Pancreas (tissue), 10 donors: ENCODE results near the gene GHITM. TPM values are rescaled to one million over a fixed set of nuclear protein-coding genes. Genes with fewer than 3 reads are reported as not detected.

ENCODE experiments used
- ATAC-seq, 4 donors: fragments of 200-7000 bp; cut with Tn5 transposase; one replicate each; pipeline versions ENCODE4 v1.8.0 to v1.9.1; 2020; ENCODE audit warnings: mild to moderate bottlenecking in 4 of 4, moderate library complexity in 4 of 4
- DNase-seq, 6 donors: peaks; one replicate each; pipeline ENCODE4 v3.0.0-alpha.2; 2020
- FAIRE-seq: peaks from 2 replicates; lab custom pipeline; 2012; peaks lifted over from hg19 to GRCh38; lab: Jason Lieb, UNC
- H3K27ac ChIP-seq, 4 donors: fragments of 200-600 bp; sonication (generic); 1 replicate in 3 of 4; 2 replicates in 1 of 4; pipeline versions ENCODE4 v1.5.0 to v1.8.0; 2020
- H3K27me3 ChIP-seq, 4 donors: fragments of 200-600 bp; one replicate each; pipeline ENCODE4 v1.8.0; 2021
- H3K36me3 ChIP-seq, 3 donors: fragments of 200-600 bp; sonication (generic) in 1 of 3; one replicate each; pipeline versions ENCODE4 v1.5.0 to v1.8.0; 2020 to 2021
- H3K4me1 ChIP-seq, 3 donors: fragments of 200-600 bp; one replicate each; pipeline ENCODE4 v1.8.0; 2021
- H3K4me3 ChIP-seq, 4 donors: fragments of 200-600 bp; sonication (generic) in 2 of 4; one replicate each; pipeline versions ENCODE4 v1.5.0 to v1.8.0; 2020 to 2021
- H3K9me3 ChIP-seq, 4 donors: fragments of 200-600 bp; one replicate each; pipeline ENCODE4 v1.8.0; 2021
- CTCF ChIP-seq, 4 donors: fragments of 200-600 bp; sonication (generic) in 3 of 4; IDR thresholded peaks; one replicate each; pipeline versions ENCODE4 v1.5.0 to v1.8.0; 2021; ENCODE audit warnings: antibody characterized with exemption in 4 of 4
- WGBS, 2 donors: extraction: QIAGEN DNeasy Blood & Tissue Kit; methylation state at CpG; one replicate each; pipeline ENCODE4 v1.1.7; 2013; 5-methylcytosine and 5-hydroxymethylcytosine counted together
- intact Hi-C, 3 donors: fragments of 100-400 bp; cut with DNase I; formaldehyde crosslinking; loops; one replicate each; pipeline versions ENCODE4 v1.11.1 to v1.14.2; 2022
- polyA plus RNA-seq, 2 donors: library from polyadenylated mRNA; stranded (reverse); fragments of 200-250 nt; gene quantifications; one replicate each; pipeline ENCODE4 v1.2.3, GENCODE V29; 2013
- total RNA-seq, 6 donors: library from RNA; stranded (reverse); fragmentation: NEBNext Ultra II Directional in 4 of 6; extraction: Animal tissue kit (Norgen Biotek cat#: 25700) in 4 of 6; gene quantifications; one replicate each; pipeline versions ENCODE4 v1.2.1 to v1.2.4, GENCODE V29; 2021 to 2023
- donor health status: healthy with polysubstance abuse.
- donor health status: DM: no; HTN: no; CAD: no; lungs with moderate emphysema.
- donor health status: DM: no; HTN: no; CAD: no.
- donor health status: control.
- donor health status: control.
- donor health status: Bipolar disorder and iron deficiency.
- donor health status: DM: yes; HTN: yes; CAD: no.
- donor health status: DM: no; HTN: no; CAD: no.
- donor health status: DM: no; HTN: no; CAD: no.
- donor health status: DM: yes; HTN: yes; CAD: no.

GHITM gene
- total and polyA plus RNA-seq, 8 donors, result 31.1 to 68.5 (median 49.5) TPM

- no peak for FAIRE-seq
- TF ChIP-seq CTCF (IDR thresholded peaks at IDR 0.05), result no peak
- Histone ChIP-seq H3K4me3 (peak overlapping the region in 3 of 4 donors; percentile 8 to 46 (median 29)), H3K27ac (no peak overlapping the region), H3K9me3 (no peaks in the 10 kb centered on the region), H3K4me1 (peaks cover 0 to 6% (median 5%) of the 10 kb centered on the region in 3 donors), H3K36me3 (no peaks in the 10 kb centered on the region), H3K27me3 (peaks cover 0 to 10% (median 0%) of the 10 kb centered on the region in 4 donors)
- intact Hi-C loops, result no loop called here
- WGBS, 2 donors, result 12 to 15% methylated on average over 42 to 43 of the region's 43 CpGs
- peak in 2 of 4 donors; percentile 9 to 20 for ATAC-seq
- no peak for DNase-seq
These were observed 55.9 kb downstream of the GHITM start for GRCh38 chr10:84195044-84195830.

GRCh38 chr10:84196083-84196482, 56.8 kb downstream of the GHITM start:
- H3K27me3 ChIP-seq, result peaks cover 0 to 10% (median 0%) of the 10 kb centered on the region in 4 donors
- TF ChIP-seq CTCF (IDR thresholded peaks at IDR 0.05), result no peak
- H3K27ac ChIP-seq, result no peak overlapping the region
- no peak for DNase-seq
- H3K9me3 ChIP-seq, result no peaks in the 10 kb centered on the region
- intact Hi-C loops, result no loop called here
- 9 to 10% methylated on average over 4 of the region's 4 CpGs for WGBS, 2 donors
- no peaks in the 10 kb centered on the region for H3K36me3 ChIP-seq
- peak in 1 of 4 donors; percentile 18 for ATAC-seq
- H3K4me3 ChIP-seq, result no peak overlapping the region
- H3K4me1 ChIP-seq, result peaks cover 0 to 6% (median 5%) of the 10 kb centered on the region in 3 donors
- FAIRE-seq, result no peak

- H3K9me3 ChIP-seq, result no peaks in the 10 kb centered on the region
- H3K4me1 ChIP-seq, result peaks cover 0 to 6% (median 5%) of the 10 kb centered on the region in 3 donors
- no peak for TF ChIP-seq CTCF (IDR thresholded peaks at IDR 0.05)
- 45 to 54% methylated on average over 5 of the region's 5 CpGs for WGBS, 2 donors
- peaks cover 0 to 10% (median 0%) of the 10 kb centered on the region in 4 donors for H3K27me3 ChIP-seq
- DNase-seq (no peak), ATAC-seq (no peak), FAIRE-seq (no peak)
- H3K4me3 ChIP-seq, result no peak overlapping the region
- no peaks in the 10 kb centered on the region for H3K36me3 ChIP-seq
- H3K27ac ChIP-seq, result no peak overlapping the region
- intact Hi-C loops, result no loop called here
These were observed 57.6 kb downstream of the GHITM start for GRCh38 chr10:84196941-84197340.

GRCh38 chr10:84197643-84198042, 58.3 kb downstream of the GHITM start:
- peaks cover 0 to 10% (median 0%) of the 10 kb centered on the region in 4 donors for H3K27me3 ChIP-seq
- DNase-seq, result no peak
- intact Hi-C loops, result no loop called here

More at GRCh38 chr10:84197643-84198042, 58.3 kb downstream of the GHITM start:
- ATAC-seq (no peak), FAIRE-seq (no peak)
- no peak overlapping the region for H3K4me3 ChIP-seq
- H3K36me3 ChIP-seq, result no peaks in the 10 kb centered on the region
- 64 to 67% methylated on average over 5 of the region's 5 CpGs for WGBS, 2 donors
- no peak overlapping the region for H3K27ac ChIP-seq
- peaks cover 0 to 6% (median 5%) of the 10 kb centered on the region in 3 donors for H3K4me1 ChIP-seq
- TF ChIP-seq CTCF (IDR thresholded peaks at IDR 0.05), result no peak
- no peaks in the 10 kb centered on the region for H3K9me3 ChIP-seq
